GM12878 (cell line): ENCODE measurements around the gene RRAGA.

Experiments
- BHLHE40 ChIP-seq, 2 experiments: fragments of 450-650 bp in 1 of 2; IDR thresholded peaks; 2 replicates each; pipeline ENCODE4 v1.6.1; 2011 to 2017; ENCODE audit warnings: low read depth in 2 of 2, borderline replicate concordance in 1 of 2, improper control_type of control experiment in 1 of 2, low read length in 1 of 2, mild to moderate bottlenecking in 1 of 2
- CTCF ChIP-seq, 3 experiments: IDR thresholded peaks in 2 of 3; conservative IDR thresholded peaks in 1 of 3; 2 replicates each; pipeline ENCODE4 v1.5.1; 2011; ENCODE audit warnings: low read depth in 3 of 3, low read length in 3 of 3, mild to moderate bottlenecking in 3 of 3, control low read depth in 2 of 3, moderate library complexity in 2 of 3, inconsistent platforms in 1 of 3, mixed read lengths in 1 of 3; ENCODE audit not compliant: control insufficient read depth in 2 of 3, insufficient read depth in 1 of 3; ENCODE audit errors: extremely low read depth in 1 of 3
- POLR2A ChIP-seq: IDR thresholded peaks from 2 replicates; pipeline ENCODE4 v1.6.1; 2011; ENCODE audit warnings: low read depth, mild to moderate bottlenecking, low read length

- TF ChIP-seq CTCF (IDR thresholded peaks at IDR 0.05 in 2 of 3, conservative IDR thresholded peaks at IDR 0.05 in 1 of 3; ENCODE audit: control insufficient read depth in 2 of 3, extremely low read depth in 1 of 3, insufficient read depth in 1 of 3, low read depth in 3 of 3, low read length in 3 of 3) (no peak), BHLHE40 (IDR thresholded peaks at IDR 0.05; ENCODE audit: borderline replicate concordance in 1 of 2, low read depth in 2 of 2, low read length in 1 of 2) (no peak), POLR2A (no peak)
These were observed 25.6 kb downstream of the RRAGA start for GRCh38 chr9:19074836-19075235.
